Stomach smooth muscle (tissue), 2 donors: Measurements from ENCODE around the gene FAM83D.

ENCODE experiments used
- H3K27ac ChIP-seq: one replicate; pipeline ENCODE4 v1.7.0; 2013; ENCODE audit warnings: mild to moderate bottlenecking, low read length, inconsistent platforms
- H3K27me3 ChIP-seq, 2 donors: one replicate each; pipeline ENCODE4 v1.7.0; 2013; ENCODE audit warnings: low read length in 2 of 2; ENCODE audit not compliant: insufficient read depth in 2 of 2, control insufficient read depth in 1 of 2
- H3K36me3 ChIP-seq, 2 donors: one replicate each; pipeline ENCODE4 v1.7.0; 2013; ENCODE audit warnings: low read length in 2 of 2; ENCODE audit not compliant: control insufficient read depth in 2 of 2, insufficient read depth in 2 of 2
- H3K4me1 ChIP-seq: one replicate; pipeline ENCODE4 v1.7.0; 2013; ENCODE audit warnings: low read length; ENCODE audit not compliant: control insufficient read depth, insufficient read depth
- H3K4me3 ChIP-seq, 2 donors: one replicate each; pipeline ENCODE4 v1.7.0; 2013; ENCODE audit warnings: low read length in 2 of 2
- H3K9ac ChIP-seq, 2 donors: one replicate each; pipeline ENCODE4 v1.7.0; 2013; ENCODE audit warnings: low read length in 2 of 2, mild to moderate bottlenecking in 1 of 2
- H3K9me3 ChIP-seq, 2 donors: one replicate each; pipeline ENCODE4 v1.7.0; 2013; ENCODE audit warnings: low read length in 2 of 2; ENCODE audit not compliant: control insufficient read depth in 2 of 2
- donor health status: healthy.
- donor health status: Pancreatic carcinoma.

Gene FAM83D

GRCh38 chr20:38888059-38888831 lies 38.0 kb upstream of the FAM83D start:
- no peaks in the 10 kb centered on the region for H3K4me1 ChIP-seq
- H3K9me3 ChIP-seq: no peaks in the 10 kb centered on the region
- no peak overlapping the region for H3K4me3 ChIP-seq
- H3K27me3 ChIP-seq: peaks cover 5 to 28% of the 10 kb centered on the region in 2 donors
- no peak overlapping the region for H3K27ac ChIP-seq
- no peaks in the 10 kb centered on the region for H3K36me3 ChIP-seq
- no peak overlapping the region for H3K9ac ChIP-seq

GRCh38 chr20:38889050-38889449 lies 37.2 kb upstream of the FAM83D start:
- H3K9me3 ChIP-seq: no peaks in the 10 kb centered on the region
- no peaks in the 10 kb centered on the region for H3K36me3 ChIP-seq
- no peak overlapping the region for H3K9ac ChIP-seq
- H3K4me3 ChIP-seq: no peak overlapping the region
- H3K27me3 ChIP-seq: peaks cover 4 to 24% of the 10 kb centered on the region in 2 donors
- H3K4me1 ChIP-seq: peaks cover under 1% of the 10 kb centered on the region
- no peak overlapping the region for H3K27ac ChIP-seq

- Histone ChIP-seq H3K27ac (no peak overlapping the region), H3K4me1 (peaks cover 4% of the 10 kb centered on the region), H3K27me3 (peaks cover 9 to 21% of the 10 kb centered on the region in 2 donors), H3K9me3 (no peaks in the 10 kb centered on the region), H3K9ac (no peak overlapping the region), H3K4me3 (no peak overlapping the region), H3K36me3 (no peaks in the 10 kb centered on the region)
Observed at GRCh38 chr20:38889792-38890496, 36.3 kb upstream of the FAM83D start.

- Histone ChIP-seq H3K36me3 (no peaks in the 10 kb centered on the region), H3K27me3 (peaks cover 9 to 21% of the 10 kb centered on the region in 2 donors), H3K27ac (no peak overlapping the region), H3K9me3 (no peaks in the 10 kb centered on the region), H3K9ac (no peak overlapping the region), H3K4me1 (peaks cover 4% of the 10 kb centered on the region), H3K4me3 (no peak overlapping the region)
Observed at GRCh38 chr20:38890497-38890818, 35.8 kb upstream of the FAM83D start.

GRCh38 chr20:38892091-38892981 lies 33.9 kb upstream of the FAM83D start:
- Histone ChIP-seq H3K36me3 (no peaks in the 10 kb centered on the region), H3K9me3 (no peaks in the 10 kb centered on the region), H3K9ac (no peak overlapping the region), H3K4me3 (no peak overlapping the region), H3K27me3 (peaks cover 9 to 21% of the 10 kb centered on the region in 2 donors), H3K27ac (no peak overlapping the region), H3K4me1 (peaks cover 4% of the 10 kb centered on the region)

- Histone ChIP-seq H3K4me3 (no peak overlapping the region), H3K27ac (no peak overlapping the region), H3K4me1 (peaks cover 4% of the 10 kb centered on the region), H3K9ac (no peak overlapping the region), H3K36me3 (no peaks in the 10 kb centered on the region), H3K9me3 (no peaks in the 10 kb centered on the region), H3K27me3 (peaks cover 11 to 21% of the 10 kb centered on the region in 2 donors)
Observed at GRCh38 chr20:38893056-38893564, 33.1 kb upstream of the FAM83D start.

- H3K4me1 ChIP-seq: peaks cover 4% of the 10 kb centered on the region
- H3K27me3 ChIP-seq: peaks cover 12 to 17% of the 10 kb centered on the region in 2 donors
- H3K36me3 ChIP-seq: no peaks in the 10 kb centered on the region
- no peak overlapping the region for H3K27ac ChIP-seq
- no peak overlapping the region for H3K4me3 ChIP-seq
- H3K9me3 ChIP-seq: no peaks in the 10 kb centered on the region
- H3K9ac ChIP-seq: no peak overlapping the region
Observed at GRCh38 chr20:38893565-38894090, 32.6 kb upstream of the FAM83D start.

DNA sequence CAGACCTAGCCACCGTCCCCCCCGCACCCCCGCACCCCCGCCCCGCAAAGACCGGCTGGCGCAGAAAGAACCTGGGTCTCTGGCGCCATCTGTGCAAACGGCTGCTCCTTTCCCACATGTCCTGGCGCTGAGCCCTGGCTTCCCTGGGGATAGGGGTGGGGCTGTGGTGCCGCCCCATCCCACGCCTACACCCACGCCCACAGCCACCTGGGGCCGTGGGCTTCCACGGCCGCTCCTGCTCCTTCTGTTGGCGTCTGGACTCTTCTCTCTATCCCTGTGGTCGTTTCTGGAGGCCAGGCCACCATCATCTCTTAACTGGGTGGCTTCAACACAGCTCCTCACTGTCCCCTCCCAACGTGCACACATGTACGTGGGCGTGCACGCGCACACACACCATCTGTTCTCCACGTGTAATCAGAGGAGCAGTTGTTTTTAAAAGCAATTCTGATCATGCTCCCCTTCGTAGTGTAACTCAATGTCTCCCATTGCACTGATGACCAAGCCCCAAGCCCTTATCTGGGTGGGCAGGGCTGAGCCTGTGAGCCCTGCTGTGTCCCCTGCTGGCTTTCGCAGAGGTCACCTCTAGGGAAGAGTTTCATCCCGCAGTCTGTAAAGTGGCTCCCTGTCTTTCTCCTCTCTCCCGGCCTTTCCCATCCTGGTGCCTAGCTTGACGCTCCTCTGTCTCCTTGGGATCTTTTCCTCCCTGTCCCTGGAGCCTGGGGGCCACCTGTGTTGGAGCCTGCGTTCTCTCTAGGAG lies 31.9 kb upstream of the FAM83D start:
- Histone ChIP-seq H3K9ac (no peak overlapping the region), H3K36me3 (no peaks in the 10 kb centered on the region), H3K9me3 (no peaks in the 10 kb centered on the region), H3K27ac (no peak overlapping the region), H3K27me3 (peaks cover 12 to 17% of the 10 kb centered on the region in 2 donors), H3K4me3 (no peak overlapping the region), H3K4me1 (peaks cover 4% of the 10 kb centered on the region)

- H3K27me3 ChIP-seq: peaks cover 10 to 12% of the 10 kb centered on the region in 2 donors
- H3K4me3 ChIP-seq: no peak overlapping the region
- no peaks in the 10 kb centered on the region for H3K36me3 ChIP-seq
- H3K9ac ChIP-seq: no peak overlapping the region
- no peaks in the 10 kb centered on the region for H3K9me3 ChIP-seq
- no peak overlapping the region for H3K27ac ChIP-seq
- H3K4me1 ChIP-seq: peaks cover 4% of the 10 kb centered on the region
Observed at GRCh38 chr20:38895098-38895949, 30.9 kb upstream of the FAM83D start.
